Measurements from ENCODE around the gene ATP1A1.

ATP1A1 gene

GRCh38 chr1:116356673-116357072 is 16.4 kb upstream of the ATP1A1 start:
- no peak for TF ChIP-seq ZNF565 (CRISPR knock-in tag; conservative IDR thresholded peaks at IDR 0.05; ENCODE audit: low read depth)
- TF ChIP-seq ZNF8 (CRISPR knock-in tag; IDR thresholded peaks at IDR 0.05) = no peak
- TF ChIP-seq TCF4 (CRISPR knock-in tag; IDR thresholded peaks at IDR 0.05; ENCODE audit: borderline replicate concordance) = no peak
- TF ChIP-seq SNAI2 (CRISPR knock-in tag; IDR thresholded peaks at IDR 0.05) = no peak
- TF ChIP-seq ESRRG (CRISPR knock-in tag; IDR thresholded peaks at IDR 0.05) = no peak
- no peak for TF ChIP-seq POU6F1 (CRISPR knock-in tag; IDR thresholded peaks at IDR 0.05; ENCODE audit: borderline replicate concordance, low read depth)
- no peak for TF ChIP-seq ISL1 (CRISPR knock-in tag; IDR thresholded peaks at IDR 0.05)
- TF ChIP-seq BACH2 (CRISPR knock-in tag; IDR thresholded peaks at IDR 0.05; ENCODE audit: borderline replicate concordance) = no peak
- no peak for TF ChIP-seq ZC3H10 (CRISPR knock-in tag; IDR thresholded peaks at IDR 0.05)
- TF ChIP-seq ZFP3 (CRISPR knock-in tag; IDR thresholded peaks at IDR 0.05) = no peak
- TF ChIP-seq RARB (CRISPR knock-in tag; IDR thresholded peaks at IDR 0.05) = no peak
- TF ChIP-seq PPARA (CRISPR knock-in tag; IDR thresholded peaks at IDR 0.05; ENCODE audit: borderline replicate concordance) = no peak
- TF ChIP-seq ZNF70 (CRISPR knock-in tag; IDR thresholded peaks at IDR 0.05) = no peak
- TF ChIP-seq TOX (CRISPR knock-in tag; IDR thresholded peaks at IDR 0.05; ENCODE audit: borderline replicate concordance) = no peak
- TF ChIP-seq TSHZ2 (CRISPR knock-in tag; IDR thresholded peaks at IDR 0.05) = no peak
- TF ChIP-seq, protein P1, sequence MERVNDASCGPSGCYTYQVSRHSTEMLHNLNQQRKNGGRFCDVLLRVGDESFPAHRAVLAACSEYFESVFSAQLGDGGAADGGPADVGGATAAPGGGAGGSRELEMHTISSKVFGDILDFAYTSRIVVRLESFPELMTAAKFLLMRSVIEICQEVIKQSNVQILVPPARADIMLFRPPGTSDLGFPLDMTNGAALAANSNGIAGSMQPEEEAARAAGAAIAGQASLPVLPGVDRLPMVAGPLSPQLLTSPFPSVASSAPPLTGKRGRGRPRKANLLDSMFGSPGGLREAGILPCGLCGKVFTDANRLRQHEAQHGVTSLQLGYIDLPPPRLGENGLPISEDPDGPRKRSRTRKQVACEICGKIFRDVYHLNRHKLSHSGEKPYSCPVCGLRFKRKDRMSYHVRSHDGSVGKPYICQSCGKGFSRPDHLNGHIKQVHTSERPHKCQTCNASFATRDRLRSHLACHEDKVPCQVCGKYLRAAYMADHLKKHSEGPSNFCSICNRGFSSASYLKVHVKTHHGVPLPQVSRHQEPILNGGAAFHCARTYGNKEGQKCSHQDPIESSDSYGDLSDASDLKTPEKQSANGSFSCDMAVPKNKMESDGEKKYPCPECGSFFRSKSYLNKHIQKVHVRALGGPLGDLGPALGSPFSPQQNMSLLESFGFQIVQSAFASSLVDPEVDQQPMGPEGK (CRISPR knock-in tag; IDR thresholded peaks at IDR 0.05; ENCODE audit: borderline replicate concordance) = no peak
- TF ChIP-seq CREB5 (CRISPR knock-in tag; IDR thresholded peaks at IDR 0.05; ENCODE audit: low read depth) = no peak
- no peak for TF ChIP-seq OSR1 (CRISPR knock-in tag; IDR thresholded peaks at IDR 0.05)
- no peak for TF ChIP-seq ARNTL (CRISPR knock-in tag; IDR thresholded peaks at IDR 0.05; ENCODE audit: borderline replicate concordance, low read depth)
- TF ChIP-seq CSRNP3 (CRISPR knock-in tag; IDR thresholded peaks at IDR 0.05) = no peak
- ATAC-seq = no peak

GRCh38 chr1:116357487-116357886 is 15.6 kb upstream of the ATP1A1 start:
- ATAC-seq = no peak
- TF ChIP-seq CSRNP3 (CRISPR knock-in tag; IDR thresholded peaks at IDR 0.05) (no peak), BACH2 (CRISPR knock-in tag; IDR thresholded peaks at IDR 0.05; ENCODE audit: borderline replicate concordance) (no peak), POU6F1 (CRISPR knock-in tag; IDR thresholded peaks at IDR 0.05; ENCODE audit: borderline replicate concordance, low read depth) (no peak), SNAI2 (CRISPR knock-in tag; IDR thresholded peaks at IDR 0.05) (no peak), ZNF8 (CRISPR knock-in tag; IDR thresholded peaks at IDR 0.05) (no peak), OSR1 (CRISPR knock-in tag; IDR thresholded peaks at IDR 0.05) (no peak), ZFP3 (CRISPR knock-in tag; IDR thresholded peaks at IDR 0.05) (no peak), ISL1 (CRISPR knock-in tag; IDR thresholded peaks at IDR 0.05) (no peak), TCF4 (CRISPR knock-in tag; IDR thresholded peaks at IDR 0.05; ENCODE audit: borderline replicate concordance) (no peak), ESRRG (CRISPR knock-in tag; IDR thresholded peaks at IDR 0.05) (no peak), TSHZ2 (CRISPR knock-in tag; IDR thresholded peaks at IDR 0.05) (no peak)
